GM19372 (cell line): ENCODE data around the gene EDIL3.
"Not testable (repeated sequence)": the region's sequence is repeated elsewhere in the genome, so short reads cannot be mapped to it uniquely, and the experiment has no call there.

Experiments used
- ATAC-seq: cut with Tn5 transposase; IDR thresholded peaks from one replicate; pipeline ENCODE4 v1.9.1; 2021; ENCODE audit warnings: mild to moderate bottlenecking, low read depth, moderate library complexity; ENCODE audit not compliant: unreplicated experiment

Gene EDIL3

DNA sequence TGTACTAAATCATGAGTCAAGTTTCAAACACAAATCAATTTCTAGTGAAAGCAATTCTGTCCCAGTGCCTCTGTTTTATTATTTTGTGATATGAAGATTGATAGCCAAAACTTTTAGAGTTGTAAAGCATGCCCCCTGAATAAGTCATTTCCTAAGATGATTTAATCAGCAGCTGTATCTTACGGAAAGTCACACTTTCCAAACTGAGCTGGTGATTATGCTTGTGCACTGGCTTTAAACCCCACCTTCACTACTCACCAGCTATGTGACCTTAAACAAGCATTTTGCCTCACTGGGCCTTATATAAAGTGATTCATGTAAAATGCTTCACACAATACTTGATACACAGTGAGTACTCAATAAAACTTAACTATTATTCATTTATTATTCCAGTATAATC, 78.1 kb downstream of the EDIL3 start:
- no peak for ATAC-seq

DNA sequence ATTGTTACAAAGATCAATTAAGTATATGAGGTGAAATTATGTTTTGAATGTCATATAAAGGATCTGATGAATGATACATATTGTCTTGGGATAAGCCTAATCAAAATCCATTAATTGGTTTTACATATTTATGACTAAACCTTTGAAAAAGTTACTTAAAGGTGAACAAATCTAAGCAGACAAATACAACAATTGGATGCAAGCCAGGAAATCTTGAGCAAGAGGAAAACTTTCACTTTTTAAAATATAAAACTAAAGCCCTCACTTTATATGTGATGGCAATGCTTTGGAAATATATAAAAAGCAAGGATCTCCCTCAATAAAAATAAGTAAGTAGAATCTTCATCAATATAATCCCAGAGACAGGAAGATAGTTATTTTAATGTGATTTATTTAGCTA, 80.1 kb downstream of the EDIL3 start:
- ATAC-seq = no peak

DNA sequence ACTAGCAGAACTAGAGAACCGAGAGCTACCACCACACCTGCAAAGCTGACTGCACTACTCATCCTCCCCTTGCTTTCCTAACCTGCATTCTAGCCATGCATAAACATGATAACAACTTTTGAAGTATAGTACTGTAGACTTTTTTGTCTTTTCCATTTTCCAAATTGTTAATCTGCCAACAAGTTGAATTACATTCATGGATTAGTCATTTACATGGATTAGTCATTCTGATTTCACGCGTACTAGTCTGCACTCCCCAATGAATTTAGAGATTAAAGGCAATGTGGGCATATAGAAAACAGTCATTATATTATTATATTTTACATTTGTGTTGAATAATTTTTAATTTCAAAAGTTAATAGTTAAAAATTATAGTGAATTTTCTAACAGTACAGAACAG, 81.4 kb downstream of the EDIL3 start:
- ATAC-seq = no peak

DNA sequence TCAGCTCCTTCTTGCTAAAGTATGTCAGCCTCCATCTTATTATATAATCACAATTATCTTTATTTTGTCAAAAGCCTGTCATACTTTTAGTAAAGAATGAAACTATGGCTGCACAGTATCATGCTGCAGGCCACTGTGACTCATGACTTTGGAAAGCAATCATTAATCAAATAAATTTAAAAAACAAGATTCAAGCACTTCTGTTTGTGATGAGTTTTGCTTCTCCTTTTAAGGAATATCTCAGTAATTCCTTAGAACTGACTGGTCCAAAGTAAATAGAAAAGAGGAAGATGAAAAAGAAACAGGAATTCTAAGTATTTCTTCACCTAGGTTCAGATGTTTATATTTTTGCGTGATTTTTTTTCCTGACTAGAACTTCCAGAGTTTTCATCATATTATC, 83.1 kb downstream of the EDIL3 start:
- no peak for ATAC-seq

DNA sequence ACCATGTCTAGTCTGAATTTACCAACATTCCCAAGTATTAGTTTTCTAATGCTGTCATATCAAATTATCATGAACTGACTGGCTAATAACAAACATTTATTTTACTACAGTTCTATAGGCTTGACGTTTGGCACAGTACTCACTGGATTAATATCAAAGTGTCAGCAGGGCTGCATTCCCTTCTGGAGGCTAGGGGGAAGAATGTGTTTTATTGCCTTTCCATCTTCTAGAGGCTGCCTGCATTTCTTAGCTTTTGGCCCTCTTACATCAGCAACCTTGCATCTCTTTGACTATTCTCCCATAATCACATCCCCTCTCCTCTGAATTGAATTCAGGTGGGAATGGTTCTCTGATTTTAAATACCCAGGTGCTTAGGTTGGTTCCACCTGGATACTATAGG, 84.7 kb downstream of the EDIL3 start:
- no peak for ATAC-seq

DNA sequence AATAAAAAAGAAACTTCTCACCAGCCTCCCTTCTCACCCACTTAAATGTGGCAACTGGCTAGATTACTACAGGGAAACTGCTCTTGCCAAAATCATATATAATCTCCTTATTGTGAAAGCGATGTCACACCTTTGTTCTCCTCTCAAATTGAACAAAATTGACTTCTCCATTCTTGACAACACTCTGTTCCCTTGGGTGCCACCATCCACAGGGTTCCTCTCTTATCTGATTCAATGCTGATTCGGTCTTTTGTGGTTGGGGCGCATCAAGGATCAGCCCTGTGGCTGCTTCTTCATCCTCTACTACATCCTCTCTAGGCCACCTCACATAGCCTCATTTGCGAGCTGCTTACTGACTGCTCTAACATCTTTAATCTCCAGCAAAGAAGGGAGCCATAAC, 86.1 kb downstream of the EDIL3 start:
- no peak for ATAC-seq

DNA sequence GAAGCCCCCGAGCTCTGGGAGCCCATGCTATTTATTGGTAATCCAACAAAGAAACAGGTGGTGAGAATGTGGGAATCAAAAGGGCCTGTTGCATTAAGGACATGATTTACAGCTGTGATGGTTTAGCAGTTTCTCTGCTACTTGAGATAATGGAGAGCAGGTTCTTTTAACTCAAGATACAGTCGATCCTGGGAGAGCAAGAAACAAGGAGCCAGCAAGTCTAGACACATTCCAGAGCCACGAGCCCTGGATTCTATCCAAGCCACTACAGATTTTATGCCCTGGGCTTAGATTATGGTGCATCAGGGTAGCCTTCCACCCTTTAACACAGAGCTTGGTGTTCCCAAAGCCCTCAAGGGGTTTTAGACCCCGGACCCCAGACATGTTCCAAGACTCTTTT, 87.0 kb downstream of the EDIL3 start:
- not testable (repeated sequence) for ATAC-seq

DNA sequence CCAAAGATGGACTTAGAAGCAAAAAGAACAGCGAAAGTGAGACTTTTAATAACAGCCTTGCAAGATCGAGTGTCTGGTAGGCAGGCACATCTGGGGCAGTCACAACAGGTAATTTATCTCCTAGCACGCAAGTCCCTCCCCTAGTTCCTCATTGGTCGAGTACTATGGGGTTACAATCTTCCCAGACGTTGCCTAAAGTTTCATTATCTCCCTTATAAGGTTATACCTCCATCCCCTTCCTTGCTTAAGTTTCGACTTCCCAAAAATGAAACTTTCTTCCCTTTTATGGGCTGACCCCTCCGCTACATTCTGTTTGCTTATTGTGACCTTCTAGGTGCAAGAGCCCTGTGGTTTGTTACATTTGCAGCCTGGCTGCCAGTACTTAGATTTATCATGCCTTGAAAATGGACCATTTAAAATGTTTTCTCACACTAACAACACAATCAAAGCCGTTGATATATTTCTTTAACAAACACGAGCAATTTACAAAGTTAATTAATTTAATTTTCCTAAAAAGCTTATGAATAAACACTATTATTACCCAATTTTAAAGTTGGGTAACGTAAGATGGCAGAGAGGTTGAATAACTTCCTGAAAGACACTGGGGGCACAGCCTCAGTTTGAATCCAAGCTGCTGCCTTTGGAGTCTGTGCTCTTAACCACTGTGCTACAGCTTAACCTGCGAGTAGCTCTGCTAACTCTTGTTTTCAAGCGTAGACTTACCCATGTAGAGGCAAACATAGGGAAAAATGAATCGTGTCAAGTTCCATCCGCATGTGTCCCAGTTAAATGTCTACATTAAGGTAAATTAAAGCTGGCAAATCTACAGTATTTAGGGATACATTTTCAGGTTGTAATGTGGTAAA, 91.7 kb downstream of the EDIL3 start:
- no peak for ATAC-seq

DNA sequence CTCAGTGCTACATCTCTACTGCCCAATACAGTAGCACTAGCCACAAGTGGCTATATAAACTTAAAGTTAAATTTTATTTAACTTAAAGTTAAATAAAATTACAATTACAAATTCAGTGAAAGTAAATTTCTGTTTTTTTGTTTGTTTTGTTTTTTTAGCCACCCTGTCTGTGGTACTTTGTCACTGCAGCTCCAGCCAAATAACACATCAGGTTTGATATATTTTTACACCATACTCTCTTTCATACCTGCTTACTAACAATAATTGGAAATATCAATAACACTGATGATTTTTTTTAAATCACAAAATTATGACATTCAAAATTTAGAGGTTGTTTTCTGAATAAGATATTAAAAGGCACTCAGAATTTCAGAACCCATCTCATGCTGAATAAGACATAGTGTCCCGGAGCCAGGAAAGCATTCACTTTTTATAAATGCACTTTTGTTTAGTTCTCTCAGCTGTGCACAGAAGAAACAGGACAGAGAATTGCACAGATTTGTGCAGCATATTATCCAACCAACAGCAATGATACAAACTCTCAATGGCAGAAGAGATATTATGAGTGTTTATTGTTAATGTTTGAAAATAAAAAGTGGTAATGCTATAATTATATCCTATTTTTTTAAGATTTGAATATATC, 92.6 kb downstream of the EDIL3 start:
- ATAC-seq = no peak

DNA sequence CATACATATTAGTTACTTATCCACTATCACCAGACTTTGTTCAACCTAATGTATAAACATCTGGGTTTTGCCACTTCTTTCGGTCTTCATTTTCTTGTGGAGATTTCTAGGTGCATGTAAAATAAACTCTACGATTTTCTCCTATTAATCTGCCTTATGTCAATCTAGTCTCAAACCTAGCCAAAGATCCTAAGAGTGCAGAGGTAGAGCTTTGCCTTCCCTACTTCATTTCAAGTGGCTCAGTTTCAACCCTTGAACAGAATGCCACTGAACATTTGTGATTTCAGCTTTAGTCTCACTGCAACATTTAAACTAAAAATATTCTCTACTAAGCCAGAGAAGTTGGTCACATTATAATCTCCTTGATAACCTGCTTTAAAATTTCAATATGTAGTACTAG, 94.0 kb downstream of the EDIL3 start:
- ATAC-seq = no peak

DNA sequence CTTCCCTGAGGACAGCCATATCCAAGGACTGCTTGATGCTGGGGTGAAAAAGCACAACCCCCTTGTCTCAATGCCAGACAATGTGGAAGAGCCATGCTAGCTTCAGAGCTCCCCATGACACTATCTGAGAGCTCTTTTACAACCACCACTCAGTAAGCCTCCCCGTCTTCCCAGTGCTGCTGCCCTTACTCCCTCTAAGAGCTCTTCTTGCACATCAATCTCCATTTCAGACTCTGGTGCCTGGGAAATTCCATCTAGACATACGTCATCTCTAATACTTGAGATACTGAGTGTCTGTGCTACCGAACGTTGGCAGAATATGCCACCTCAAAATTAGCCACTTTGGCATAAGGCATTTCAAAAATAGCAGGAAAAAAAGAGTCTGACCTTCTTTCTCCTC, 94.5 kb downstream of the EDIL3 start:
- ATAC-seq = no peak

DNA sequence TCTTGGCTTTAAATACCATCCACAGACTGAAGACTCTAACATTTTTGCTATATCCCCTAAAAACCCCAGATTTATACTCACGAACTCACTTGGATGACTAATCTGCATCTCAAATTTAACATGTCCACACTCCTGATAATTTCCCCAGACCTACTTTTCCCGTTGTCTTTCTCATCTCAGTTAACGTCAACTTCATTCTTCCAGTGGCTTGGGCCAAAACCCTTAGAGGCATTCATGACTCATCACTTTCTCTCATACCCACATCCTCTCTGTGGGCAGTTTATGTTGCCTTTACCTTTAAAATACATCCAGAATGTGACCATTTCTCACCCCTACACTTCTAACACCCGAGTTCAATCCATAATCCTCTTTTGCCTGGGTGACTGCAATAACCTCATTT, 96.7 kb downstream of the EDIL3 start:
- no peak for ATAC-seq

DNA sequence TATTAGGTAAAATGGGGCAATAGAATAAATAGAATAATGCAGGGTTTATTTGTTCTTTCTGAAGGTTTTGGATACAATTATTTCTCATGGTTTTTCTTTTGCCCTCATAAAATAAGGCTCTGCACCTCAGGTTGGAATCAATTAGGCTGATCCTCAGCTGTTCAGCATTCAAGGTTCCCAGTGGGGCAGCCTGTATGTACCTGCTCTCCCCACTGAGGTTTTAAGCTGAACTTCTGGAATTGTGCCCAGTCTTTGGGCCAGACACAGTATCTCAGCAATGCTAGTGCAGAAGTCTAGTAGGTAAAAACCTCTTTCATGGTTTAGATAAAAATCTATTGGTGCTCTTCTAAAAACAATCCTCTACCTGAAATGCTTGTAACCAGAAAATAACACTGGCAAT, 98.0 kb downstream of the EDIL3 start:
- no peak for ATAC-seq

DNA sequence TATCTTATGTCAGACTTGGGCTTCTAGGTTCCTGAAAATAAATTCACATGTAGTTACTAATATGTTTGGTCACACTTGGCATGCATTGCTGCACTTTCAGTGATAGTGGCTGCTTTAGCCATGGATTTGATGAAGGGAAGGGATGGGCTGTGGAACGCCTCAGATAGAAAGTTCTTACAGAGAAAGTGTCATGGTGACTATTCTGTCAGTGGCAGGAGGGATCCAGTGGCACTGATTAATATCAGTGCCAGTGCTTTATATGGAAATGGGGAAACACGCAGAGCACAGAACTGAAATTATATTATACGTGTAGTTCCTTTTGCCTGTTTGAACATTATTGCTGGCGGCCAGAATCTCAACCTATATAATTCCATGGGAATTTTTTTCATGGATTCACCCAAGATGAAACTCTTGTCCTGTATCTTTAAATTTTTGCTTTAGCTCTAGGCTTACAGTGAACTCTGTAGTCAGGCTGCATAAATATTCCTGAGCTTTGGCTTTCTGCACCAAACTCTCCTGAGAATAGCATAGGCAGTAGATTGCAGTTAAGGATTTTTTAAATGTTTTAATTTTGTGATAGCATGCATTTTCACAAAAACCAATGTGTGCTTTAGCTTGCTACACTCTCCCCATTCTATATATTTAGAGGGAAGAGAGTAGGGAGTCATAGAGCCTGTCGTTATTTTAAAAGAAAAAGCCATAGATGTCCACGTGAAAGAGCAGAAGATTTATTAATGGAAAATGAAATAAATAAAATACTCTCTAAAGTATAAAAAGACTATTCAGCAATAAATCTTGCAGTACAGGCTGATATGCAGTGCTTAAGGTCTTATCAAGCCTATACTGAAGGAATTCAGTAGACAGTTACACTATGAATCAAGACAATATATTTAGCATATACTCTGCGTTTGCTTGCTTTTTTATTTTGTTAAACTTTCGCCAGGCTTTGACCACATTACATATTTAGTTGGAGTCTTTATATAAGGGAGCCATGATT, 98.7 kb downstream of the EDIL3 start:
- no peak for ATAC-seq

DNA sequence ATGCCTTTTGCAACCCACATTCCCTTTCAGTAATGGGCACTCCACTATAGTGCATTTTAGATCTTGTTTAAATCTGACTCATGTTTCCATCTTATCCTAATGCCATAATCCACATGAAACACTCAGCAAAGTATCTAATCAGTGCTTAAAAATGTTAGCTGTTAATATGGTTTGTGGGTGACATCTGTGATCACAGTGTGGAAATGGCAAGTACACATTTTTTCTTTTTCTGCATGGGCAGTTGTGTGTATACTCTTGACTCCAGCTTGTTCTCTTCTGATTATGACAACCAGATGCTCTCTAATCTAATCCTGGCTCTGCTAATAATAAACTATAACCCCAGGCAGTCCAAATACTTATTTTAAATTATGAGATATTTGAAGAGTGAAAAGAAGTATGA, 103.3 kb downstream of the EDIL3 start:
- no peak for ATAC-seq

DNA sequence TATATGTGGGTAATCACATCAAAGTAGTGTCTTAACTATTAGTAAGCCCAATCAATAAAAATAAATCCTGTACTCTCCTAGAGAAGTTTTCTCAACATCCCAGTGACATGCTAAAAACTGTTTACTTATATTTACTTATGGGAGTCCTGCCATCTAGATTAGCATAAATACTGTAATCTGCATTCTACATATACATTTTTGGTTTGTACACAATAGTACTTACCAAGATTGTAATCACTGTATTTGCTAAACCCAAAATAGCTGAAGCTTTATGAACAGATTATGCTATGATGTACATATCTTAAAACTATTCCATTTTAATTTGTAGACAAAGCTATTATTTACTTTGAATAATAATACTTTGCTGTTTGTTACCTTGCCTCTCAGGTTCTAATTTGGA, 105.4 kb downstream of the EDIL3 start:
- ATAC-seq = no peak

DNA sequence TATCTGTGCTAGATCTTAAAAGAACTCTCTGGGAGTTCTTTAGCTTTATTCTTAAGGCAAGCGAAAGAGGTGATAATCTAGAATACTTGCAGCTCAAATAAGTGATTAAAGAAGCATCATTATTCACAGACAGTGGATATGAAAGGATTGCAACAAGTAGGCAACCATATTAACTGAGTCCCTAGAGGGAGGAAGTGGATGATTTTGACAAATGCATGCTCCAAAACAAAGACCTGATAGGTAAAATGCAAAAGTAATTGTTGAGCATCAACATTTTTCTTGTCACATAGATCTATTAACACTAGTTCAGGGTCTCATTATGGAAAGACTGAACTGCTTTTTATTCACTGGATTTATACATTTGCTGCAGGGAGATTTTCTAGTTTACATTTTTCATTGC, 109.1 kb downstream of the EDIL3 start:
- no peak for ATAC-seq

DNA sequence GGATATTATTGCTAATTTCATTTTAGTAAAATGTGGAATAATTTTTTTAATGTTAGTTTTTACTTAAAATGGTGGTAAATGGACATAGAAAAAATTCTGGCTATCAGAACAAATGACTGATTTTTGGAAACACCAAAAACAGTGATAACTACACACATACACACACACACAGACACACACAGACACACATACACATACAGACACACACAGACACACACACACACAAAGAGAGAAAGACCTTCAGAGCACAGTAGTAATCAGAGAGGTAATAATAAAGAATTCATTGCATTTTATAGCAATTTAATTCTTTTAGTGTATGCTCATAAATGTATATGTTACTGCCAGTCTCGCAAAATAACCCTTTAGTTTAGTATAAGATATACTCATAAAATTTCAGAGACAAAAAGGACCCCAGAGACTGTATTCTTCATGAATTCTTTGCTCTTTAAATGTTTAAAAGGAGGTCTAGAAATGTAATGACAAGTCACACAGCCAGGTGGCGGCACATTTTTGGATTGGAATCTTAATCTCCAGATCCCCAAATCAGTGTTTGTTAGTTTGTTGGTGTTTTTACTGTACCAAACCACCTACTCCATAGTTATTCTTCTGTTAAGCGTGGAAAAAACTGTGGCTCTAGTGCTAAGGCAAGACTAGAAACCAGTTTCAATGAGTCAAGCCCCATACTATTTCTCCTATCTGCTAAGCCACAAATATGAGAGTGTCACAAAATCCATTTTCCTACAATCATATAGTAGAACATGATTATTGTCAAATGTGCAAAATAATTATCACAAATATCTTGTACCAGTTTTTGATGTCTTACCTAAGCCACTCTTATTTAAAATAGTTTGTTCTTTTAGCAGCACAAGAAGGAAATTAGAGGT, 109.9 kb downstream of the EDIL3 start:
- ATAC-seq = no peak

DNA sequence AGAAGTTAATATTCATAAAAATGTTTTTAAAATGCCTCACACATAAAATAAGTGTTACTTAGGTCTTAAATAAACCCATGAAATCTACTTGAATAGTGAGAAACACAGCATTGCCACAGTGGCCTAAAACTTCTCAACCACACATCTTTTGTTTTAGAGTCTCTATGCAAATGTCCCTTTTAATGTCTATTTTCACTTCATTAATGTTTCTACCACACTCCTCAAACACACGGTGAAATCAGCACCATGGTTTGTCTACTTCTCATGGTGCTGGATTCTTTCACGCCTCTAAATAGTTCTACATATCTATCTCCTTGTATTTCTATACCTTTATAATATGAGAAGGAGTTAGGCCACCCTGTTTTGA, 111.2 kb downstream of the EDIL3 start:
- ATAC-seq = no peak
